HG03342 (cell line): ENCODE data around the gene SIGLEC1.

ENCODE experiments used
- ATAC-seq: cut with Tn5 transposase; IDR thresholded peaks from one replicate; pipeline ENCODE4 v1.9.1; 2021; ENCODE audit warnings: mild to moderate bottlenecking, moderate library complexity; ENCODE audit not compliant: unreplicated experiment

Gene SIGLEC1

GRCh38 chr20:3681352-3681930, 31.0 kb downstream of the SIGLEC1 start:
- ATAC-seq: no peak

DNA sequence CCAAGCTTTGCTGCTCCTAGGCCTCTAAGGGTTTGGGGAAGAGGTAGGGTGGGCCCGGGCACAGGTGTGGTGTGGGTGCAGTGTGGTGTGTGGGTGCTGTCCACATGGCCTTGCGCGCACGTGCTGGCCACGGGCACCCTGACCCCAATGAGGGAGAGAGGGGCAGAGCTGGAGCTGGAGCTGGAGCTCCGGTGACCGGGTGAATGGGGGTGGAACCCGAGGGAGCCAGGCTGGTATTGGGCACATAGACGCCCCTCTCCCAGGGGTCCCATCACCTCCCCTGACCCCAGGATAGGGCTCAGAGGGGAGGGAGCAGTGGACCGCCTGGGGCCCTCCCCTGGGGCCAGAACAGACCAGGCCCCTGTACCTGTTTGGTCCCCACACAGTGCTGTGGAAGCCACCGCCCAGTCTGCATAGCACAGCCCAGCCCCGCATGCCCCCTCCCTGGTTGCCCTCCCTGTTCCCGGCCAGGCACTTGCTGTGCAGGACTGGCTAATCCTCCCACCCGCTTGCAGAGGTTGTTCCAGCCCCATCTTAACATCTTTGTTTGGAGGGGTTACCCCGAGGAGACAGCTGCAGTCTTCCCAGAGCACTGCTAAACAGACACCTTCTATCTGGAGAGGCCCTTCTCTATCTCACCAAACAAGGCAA, 31.6 kb downstream of the SIGLEC1 start:
- ATAC-seq: no peak

GRCh38 chr20:3679749-3680700, 32.4 kb downstream of the SIGLEC1 start:
- ATAC-seq: no peak

DNA sequence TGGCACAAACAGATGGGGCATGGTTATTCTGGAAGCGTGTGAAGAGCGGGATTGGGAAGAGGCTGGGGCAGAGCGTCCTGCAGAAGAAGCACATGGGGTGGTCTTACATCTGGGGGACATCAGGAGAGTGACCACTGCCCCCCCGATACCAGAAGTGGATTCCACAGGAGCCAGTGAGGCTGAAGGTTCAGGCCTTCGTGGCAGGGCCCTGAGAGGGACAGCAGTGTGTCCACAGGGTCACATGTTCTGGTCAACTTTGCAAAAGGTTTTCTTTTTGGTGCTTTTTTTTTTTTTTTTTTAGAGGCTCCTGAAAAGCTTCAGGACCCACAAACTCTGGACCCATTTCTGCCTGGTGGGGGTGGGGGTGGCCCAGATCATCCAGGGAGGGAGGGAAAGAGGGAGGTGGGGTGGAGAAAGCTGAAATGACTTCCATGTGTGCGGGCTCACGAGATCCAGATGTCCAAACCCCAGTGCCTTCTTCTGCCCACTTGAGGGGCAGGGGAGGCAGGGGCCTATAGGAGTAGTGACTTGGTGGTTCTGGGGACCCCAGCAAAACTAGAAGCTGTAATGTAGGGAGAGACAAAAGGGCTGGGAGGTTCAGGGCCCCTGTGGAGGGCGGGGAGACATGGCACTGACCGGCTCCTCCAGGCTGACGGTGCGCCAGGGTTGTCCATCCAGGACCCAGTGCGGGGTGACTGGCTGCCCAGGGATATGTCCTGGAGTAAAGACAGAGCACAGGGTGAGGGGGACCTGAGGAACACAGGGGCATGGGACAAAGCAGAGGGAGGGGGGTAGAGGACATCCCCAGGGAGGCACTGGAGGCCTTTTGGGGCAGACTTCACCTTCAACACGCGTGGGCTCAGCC, 33.3 kb downstream of the SIGLEC1 start:
- no peak for ATAC-seq

DNA sequence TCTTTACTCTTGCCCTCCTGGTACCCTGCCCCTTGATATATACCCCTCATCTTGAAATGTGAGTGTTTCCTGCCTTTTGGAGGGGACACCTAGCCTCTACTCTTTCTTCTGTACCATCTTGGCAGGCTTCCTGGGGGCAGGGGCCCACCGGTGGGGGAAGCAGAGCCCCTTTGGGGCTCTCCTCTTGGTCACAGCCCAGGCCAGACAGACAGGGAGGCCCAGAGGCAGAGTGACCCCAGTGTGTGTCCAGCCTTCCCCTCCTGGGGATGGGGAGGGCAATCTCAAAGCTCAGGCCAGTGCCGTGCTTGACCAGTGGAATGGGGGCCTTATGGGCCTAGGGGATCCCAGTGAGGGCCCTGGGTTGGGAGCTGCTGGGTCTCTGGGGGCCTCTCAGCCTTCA, 34.2 kb downstream of the SIGLEC1 start:
- ATAC-seq: no peak

DNA sequence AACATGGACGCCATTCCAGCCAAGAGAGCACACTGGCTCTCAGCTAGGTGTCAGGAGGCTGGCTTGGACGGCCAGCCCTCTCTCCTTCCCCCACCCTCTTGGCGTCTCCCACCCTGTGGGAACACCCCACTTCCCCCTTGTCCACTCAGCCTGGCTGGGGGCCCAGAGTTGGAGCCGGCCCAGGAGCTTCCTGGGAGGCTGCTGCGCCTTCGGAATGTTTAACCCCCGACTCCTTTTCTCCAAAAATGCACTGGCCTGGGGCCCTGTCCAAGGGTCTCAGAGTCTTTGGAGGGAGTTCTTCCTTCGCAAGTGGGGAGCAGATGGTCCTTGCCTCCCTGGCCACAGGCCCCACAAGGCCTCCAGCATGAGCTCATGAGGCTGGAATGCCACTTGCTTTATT, 34.7 kb downstream of the SIGLEC1 start:
- no peak for ATAC-seq

DNA sequence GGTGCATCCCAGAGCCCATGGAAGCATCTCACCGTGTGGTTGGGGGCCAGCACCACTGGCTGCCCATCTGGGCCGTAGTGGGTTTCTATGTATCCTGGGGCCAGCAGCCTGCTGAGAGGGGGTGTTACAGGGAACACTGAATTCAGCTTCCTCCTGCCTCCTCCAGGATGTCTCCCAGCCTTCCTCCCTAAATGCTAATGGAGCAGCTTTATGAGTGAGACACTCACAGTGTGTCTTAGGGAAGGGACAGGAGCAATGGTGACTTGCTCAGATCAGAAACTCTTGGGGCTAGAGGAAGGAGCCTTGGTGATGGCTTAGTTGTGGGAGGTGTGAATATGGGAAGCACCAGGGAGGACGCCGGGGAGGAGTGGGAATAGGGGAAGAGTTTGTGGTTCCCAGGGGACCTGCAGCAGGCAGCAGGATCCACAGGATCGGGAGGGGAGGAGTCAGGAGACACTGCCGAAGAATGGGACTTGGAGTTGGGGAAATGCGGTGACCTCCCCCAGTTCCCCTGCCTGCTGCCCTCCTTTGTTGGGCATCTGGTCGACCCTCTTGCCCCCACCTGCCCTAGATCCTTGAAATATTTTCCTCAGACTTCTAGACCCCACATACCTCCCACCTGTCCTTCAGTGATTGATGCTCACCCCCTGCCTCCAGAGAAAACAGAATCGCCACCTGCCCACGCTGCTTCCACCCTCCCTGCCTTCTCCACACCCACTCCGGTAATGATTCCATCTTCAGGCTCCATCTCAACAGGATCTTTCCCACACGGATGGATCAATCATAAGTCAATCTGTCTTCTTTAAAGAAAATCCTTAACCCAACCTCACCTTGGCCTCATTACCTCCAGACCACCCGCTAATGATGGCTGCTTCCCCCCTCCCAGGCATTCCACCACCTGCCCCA, 37.2 kb downstream of the SIGLEC1 start:
- no peak for ATAC-seq

- no peak for ATAC-seq
These were observed 38.0 kb downstream of the SIGLEC1 start for GRCh38 chr20:3674447-3674846.

DNA sequence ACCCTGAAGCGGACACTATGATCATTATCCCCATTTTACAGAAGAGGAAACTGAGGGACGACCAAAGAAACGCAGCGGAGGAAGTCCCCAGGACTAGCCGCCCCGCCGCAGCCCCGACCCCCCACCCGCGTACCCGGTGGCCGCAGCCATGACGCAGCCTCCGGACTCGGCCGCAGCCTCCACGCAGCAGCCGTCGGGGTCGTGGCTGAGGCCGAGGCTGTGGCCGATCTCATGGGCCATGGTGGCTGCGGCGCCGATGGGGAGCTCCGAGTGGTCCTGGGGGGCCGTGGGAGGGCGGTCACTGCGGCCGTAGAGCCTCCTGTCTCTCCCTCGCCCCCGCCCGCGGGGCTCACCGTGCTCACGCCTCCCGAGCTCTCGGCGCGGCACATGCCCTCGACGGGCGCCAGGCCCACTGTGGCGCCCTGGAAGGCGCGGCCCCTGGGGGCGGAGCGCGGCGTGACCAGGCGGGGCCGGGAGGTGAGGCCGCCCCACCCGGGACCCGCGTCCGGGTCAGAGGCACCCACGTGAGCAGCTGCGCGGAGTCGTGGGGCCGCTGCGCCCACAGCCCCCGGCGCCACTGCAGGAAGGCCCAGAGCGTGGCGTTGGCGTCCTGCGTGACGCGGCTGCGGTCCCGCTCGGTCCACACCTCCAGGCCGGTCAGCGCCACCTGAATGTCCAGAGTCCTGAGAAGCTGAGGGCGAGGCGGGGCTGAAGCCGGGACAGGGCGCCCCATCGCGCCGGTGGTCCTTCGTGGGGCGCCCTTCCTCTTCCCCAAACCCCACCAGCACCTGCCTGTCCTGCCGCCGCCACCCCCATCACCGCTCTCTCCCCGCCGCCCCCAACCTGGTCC, 39.0 kb downstream of the SIGLEC1 start:
- no peak for ATAC-seq

DNA sequence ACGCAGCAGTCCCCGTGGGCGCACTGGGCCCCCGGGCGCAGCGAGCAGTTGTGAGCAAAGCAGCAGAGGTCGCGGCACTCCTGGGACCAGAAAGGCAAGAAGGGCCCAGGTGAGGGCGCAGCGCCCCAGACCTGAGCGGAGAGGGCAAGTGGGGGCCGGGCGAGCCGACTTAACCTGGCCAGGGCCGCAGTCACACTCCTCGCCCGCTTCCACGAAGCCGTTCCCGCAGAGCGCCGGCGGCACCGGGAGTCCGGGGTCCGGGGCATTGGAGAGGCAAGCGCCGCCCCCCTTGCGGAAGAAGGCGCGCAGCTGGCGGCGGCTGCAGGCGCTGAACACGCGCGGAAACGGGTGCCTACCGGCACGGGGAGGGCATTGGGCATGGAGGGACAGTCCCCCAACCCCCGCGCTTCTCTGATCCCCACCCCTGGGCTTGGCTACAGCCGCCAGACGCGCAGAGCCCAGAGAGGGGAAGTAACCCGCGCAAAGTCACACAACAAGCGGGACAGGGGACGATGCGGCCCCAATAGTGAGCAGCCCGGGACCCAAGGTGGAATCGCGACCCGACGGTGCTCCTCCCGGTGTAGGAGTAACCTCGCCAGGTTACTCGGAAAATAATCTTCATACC, 39.7 kb downstream of the SIGLEC1 start:
- no peak for ATAC-seq

GRCh38 chr20:3671986-3672546, 40.3 kb downstream of the SIGLEC1 start:
- no peak for ATAC-seq

DNA sequence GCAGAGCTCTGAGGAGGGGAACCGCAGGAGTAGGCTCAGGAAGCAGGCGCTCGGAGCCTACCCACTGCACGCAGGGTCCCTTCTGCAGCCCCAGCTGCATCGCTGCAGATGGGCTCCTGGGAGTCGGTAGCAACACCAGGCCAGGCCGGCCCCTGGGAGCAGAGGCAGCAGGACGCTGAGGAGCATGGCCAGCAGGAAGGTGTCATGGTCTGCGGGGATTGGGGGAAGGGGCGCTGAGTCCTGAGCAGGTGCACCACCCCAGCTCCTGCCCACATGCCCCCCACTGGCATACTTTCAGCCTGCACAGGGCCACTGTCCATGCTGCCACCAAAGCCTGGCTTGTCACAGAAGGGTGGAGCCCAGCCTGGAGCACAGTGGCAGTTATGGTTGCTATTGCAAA, 41.5 kb downstream of the SIGLEC1 start:
- no peak for ATAC-seq

GRCh38 chr20:3670511-3670910, 41.9 kb downstream of the SIGLEC1 start:
- no peak for ATAC-seq

- ATAC-seq: no peak
These were observed 42.6 kb downstream of the SIGLEC1 start for GRCh38 chr20:3669710-3670367.

DNA sequence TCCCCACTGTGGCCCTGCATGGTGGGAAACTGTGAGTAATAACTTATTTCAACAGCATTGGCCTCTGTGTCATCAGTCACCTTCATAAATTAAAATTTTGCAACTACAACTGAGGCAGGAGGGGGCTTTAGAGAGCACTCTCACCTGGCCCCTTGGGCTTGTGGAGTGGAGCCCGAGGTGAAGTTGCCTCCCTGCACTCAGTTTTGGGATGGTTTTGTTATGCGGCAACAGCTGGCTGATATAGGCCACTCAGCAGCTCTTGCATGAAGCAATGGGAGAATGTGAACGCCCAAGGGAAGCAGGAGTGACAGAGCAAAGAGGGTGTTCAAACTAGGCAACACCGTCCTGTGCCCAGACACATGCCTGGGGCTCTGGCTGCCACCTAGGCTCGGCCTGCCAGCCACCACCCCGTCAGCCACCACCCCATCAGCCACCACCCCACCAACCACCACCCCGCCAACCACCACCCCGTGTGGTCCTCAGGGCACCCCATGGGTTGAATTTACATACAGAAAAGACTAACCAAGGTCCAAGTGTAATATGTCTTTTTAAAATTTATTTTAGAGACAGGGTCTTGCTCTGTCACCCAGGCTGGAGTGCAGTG, 44.9 kb downstream of the SIGLEC1 start:
- ATAC-seq: no peak

DNA sequence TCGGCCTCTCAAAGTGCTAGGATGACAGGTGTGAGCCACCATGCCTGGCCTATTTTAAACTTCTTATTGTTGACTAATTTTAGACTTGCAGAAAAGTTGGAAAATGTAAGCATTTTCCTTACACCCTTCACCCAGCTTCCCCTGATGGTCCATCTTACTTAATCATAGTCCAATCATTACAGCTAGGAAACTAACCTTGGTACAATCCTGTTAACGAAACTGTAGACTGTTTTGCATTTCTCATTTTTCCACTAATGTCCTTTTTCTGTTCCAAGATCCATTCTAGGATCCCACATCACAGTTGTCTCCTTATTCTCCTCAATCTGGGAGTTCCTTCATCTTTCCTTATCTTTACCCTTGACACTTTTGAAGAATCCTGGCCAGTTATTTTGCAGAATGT, 48.5 kb downstream of the SIGLEC1 start:
- ATAC-seq: no peak

DNA sequence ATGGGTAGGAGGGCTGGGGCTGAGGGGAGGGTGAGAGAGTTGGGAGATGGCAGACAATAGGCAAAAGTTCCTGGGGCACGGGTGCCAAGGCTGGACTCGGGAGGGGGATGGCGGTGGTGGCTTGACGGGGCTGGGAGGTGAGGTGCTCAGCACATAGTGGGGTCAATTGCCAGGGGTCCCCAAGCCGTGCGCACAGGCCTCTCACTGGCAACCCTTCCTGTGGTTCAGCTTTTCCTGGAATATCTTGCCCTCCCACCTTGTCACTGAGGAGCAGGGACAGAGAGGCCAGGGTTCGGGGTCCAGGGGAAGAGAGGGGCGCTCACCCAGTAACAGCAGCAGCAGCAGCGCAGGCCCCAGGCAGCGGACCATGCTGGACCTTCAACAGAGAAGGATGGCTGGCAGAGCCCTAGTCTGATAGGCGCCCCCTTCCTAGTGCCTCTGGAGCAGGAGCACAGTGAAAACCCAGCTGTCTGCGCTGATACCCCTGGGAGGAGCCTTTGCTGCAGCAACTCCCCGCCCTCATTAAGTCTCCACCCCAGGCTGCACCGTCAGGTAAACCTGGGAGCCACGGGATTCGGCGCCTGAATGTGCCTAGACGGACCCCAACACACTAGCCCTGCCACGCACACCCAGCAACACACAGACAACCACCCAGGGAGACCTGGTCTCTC, 49.2 kb downstream of the SIGLEC1 start, which contains the start of gene GFRA4:
Gene GFRA4, minus strand, starts transcription at position 369 of the 671 bp plus-strand sequence. Its CDS starts 0 bp downstream, at position 369.
- no peak for ATAC-seq
